ENCODE data around the gene CRNKL1. TPM values are rescaled to one million over a fixed set of nuclear protein-coding genes. Genes with fewer than 3 reads are reported as not detected.

CRNKL1 gene
- total and polyA plus RNA-seq, 4 donors: 5.0 to 16.2 (median 7.9) TPM

- H3K4me3 ChIP-seq (ENCODE audit: low read depth in 1 of 3, low read length in 3 of 3): peak within 1 kb of the TSS; percentile 80 to 97 (median 91)
- peak within 1 kb of the TSS; percentile 26 to 69 for H3K27ac ChIP-seq (ENCODE audit: low read depth in 1 of 2, low read length in 2 of 2)
- H3K36me3 ChIP-seq (ENCODE audit: control insufficient read depth in 4 of 4, insufficient read depth in 3 of 4, low read depth in 1 of 4, low read length in 3 of 4): no peaks in the 10 kb centered on the region
- TF ChIP-seq GABPA (IDR thresholded peaks at IDR 0.05 in 1 of 2, conservative IDR thresholded peaks at IDR 0.05 in 1 of 2) (peak; percentile 93 to 97), ATF3 (IDR thresholded peaks at IDR 0.05) (no peak), YY1 (IDR thresholded peaks at IDR 0.05) (peak; percentile 91), FOXA1 (IDR thresholded peaks at IDR 0.05) (peak; percentile 48), SP1 (IDR thresholded peaks at IDR 0.05) (peak; percentile 47), NR2F2 (IDR thresholded peaks at IDR 0.05) (no peak), HNF4G (IDR thresholded peaks at IDR 0.05) (no peak), CTCF (IDR thresholded peaks at IDR 0.05; ENCODE audit: low read depth, low read length, missing input control) (peak; percentile 88), JUND (IDR thresholded peaks at IDR 0.05) (no peak), EGR1 (IDR thresholded peaks at IDR 0.05; ENCODE audit: low read depth in 2 of 2) (no peak), MAX (IDR thresholded peaks at IDR 0.05) (peak; percentile 38), RAD21 (IDR thresholded peaks at IDR 0.05) (peak; percentile 53 to 69), FOXA2 (IDR thresholded peaks at IDR 0.05) (peak; percentile 12), RXRA (IDR thresholded peaks at IDR 0.05) (peak in 1 of 2 donors; percentile 37), HNF4A (conservative IDR thresholded peaks at IDR 0.05) (no peak), REST (IDR thresholded peaks at IDR 0.05) (peak; percentile 65), TAF1 (conservative IDR thresholded peaks at IDR 0.05) (peak; percentile 54), ZBTB33 (IDR thresholded peaks at IDR 0.05) (no peak)
- H3K9ac ChIP-seq (ENCODE audit: low read depth in 1 of 2, low read length in 2 of 2): peak within 1 kb of the TSS; percentile 17 to 63
- under 1% methylated on average over 81 of the region's 81 CpGs for WGBS
- DNase-seq (ENCODE audit: low spot score): peak; percentile 89
- H3K4me1 ChIP-seq (ENCODE audit: control insufficient read depth in 4 of 4, insufficient read depth in 4 of 4, low read length in 3 of 4): peaks cover 9 to 22% (median 16%) of the 10 kb centered on the region in 4 donors
- no peaks in the 10 kb centered on the region for H3K27me3 ChIP-seq (ENCODE audit: control insufficient read depth in 4 of 4, insufficient read depth in 4 of 4, low read length in 3 of 4)
- no peaks in the 10 kb centered on the region for H3K9me3 ChIP-seq (ENCODE audit: control insufficient read depth in 4 of 4, low read length in 3 of 4)
Measured at GRCh38 chr20:20017001-20017843, 35.0 kb downstream of the CRNKL1 start, which contains the start of gene NAA20. TSS of gene NAA20 (plus strand) at chr20:20017362. CDS start at chr20:20017397, 35 bp downstream.
